Body of pancreas (tissue), 4 donors: ENCODE measurements around the gene HSD17B8.

ENCODE experiments used
- CTCF ChIP-seq, 7 experiments: fragments of 450-650 bp in 4 of 7; fragments of 200-600 bp in 3 of 7; sonication (generic) in 3 of 7; IDR thresholded peaks; one replicate each; pipeline ENCODE4 v1.5.1; 2016 to 2019; ENCODE audit warnings: antibody characterized with exemption in 7 of 7
- POLR2A ChIP-seq, 3 donors: fragments of 450-650 bp; IDR thresholded peaks; one replicate each; pipeline ENCODE4 v1.6.1; 2016; ENCODE audit warnings: antibody characterized with exemption in 3 of 3, mild to moderate bottlenecking in 2 of 3

- TF ChIP-seq CTCF (IDR thresholded peaks at IDR 0.05) (no peak), POLR2A (IDR thresholded peaks at IDR 0.05) (no peak)
These were observed 6.7 kb downstream of the HSD17B8 start for GRCh38 chr6:33211136-33211535.
